Measurements from ENCODE around the gene APLP1.
"Not testable (repeated sequence)": the region's sequence is repeated elsewhere in the genome, so short reads cannot be mapped to it uniquely, and the experiment has no call there.

The APLP1 gene

GRCh38 chr19:35885904-35886303, 17.5 kb downstream of the APLP1 start:
- Mint-ChIP-seq H3K4me1 (ENCODE audit: low read depth) (peaks cover 5% of the 10 kb centered on the region), H3K9me3 (ENCODE audit: low read depth) (no peaks in the 10 kb centered on the region), H3K36me3 (peaks cover 11% of the 10 kb centered on the region), H3K27me3 (no peaks in the 10 kb centered on the region), H3K27ac (no peak overlapping the region), H3K4me3 (no peak overlapping the region)

GRCh38 chr19:35887197-35887596, 18.8 kb downstream of the APLP1 start:
- peaks cover 11% of the 10 kb centered on the region for H3K36me3 Mint-ChIP-seq
- H3K4me1 Mint-ChIP-seq (ENCODE audit: low read depth): peaks cover 5% of the 10 kb centered on the region
- H3K4me3 Mint-ChIP-seq: no peak overlapping the region
- H3K9me3 Mint-ChIP-seq (ENCODE audit: low read depth): no peaks in the 10 kb centered on the region
- H3K27ac Mint-ChIP-seq: no peak overlapping the region
- no peaks in the 10 kb centered on the region for H3K27me3 Mint-ChIP-seq

- Mint-ChIP-seq H3K4me3 (no peak overlapping the region), H3K9me3 (ENCODE audit: low read depth) (no peaks in the 10 kb centered on the region), H3K27me3 (no peaks in the 10 kb centered on the region), H3K27ac (peak overlapping the region; percentile 34), H3K4me1 (ENCODE audit: low read depth) (peaks cover 10% of the 10 kb centered on the region), H3K36me3 (peaks cover 15% of the 10 kb centered on the region)
Observed at GRCh38 chr19:35888398-35888797, 20.0 kb downstream of the APLP1 start.

- no peaks in the 10 kb centered on the region for H3K9me3 Mint-ChIP-seq (ENCODE audit: low read depth)
- no peak overlapping the region for H3K4me3 Mint-ChIP-seq
- no peaks in the 10 kb centered on the region for H3K27me3 Mint-ChIP-seq
- peaks cover 10% of the 10 kb centered on the region for H3K4me1 Mint-ChIP-seq (ENCODE audit: low read depth)
- peaks cover 15% of the 10 kb centered on the region for H3K36me3 Mint-ChIP-seq
- peak overlapping the region; percentile 23 for H3K27ac Mint-ChIP-seq
Observed at GRCh38 chr19:35889370-35890112, 21.2 kb downstream of the APLP1 start.

- no peaks in the 10 kb centered on the region for H3K27me3 Mint-ChIP-seq
- peaks cover 12% of the 10 kb centered on the region for H3K4me1 Mint-ChIP-seq (ENCODE audit: low read depth)
- peaks cover 15% of the 10 kb centered on the region for H3K36me3 Mint-ChIP-seq
- H3K9me3 Mint-ChIP-seq (ENCODE audit: low read depth): no peaks in the 10 kb centered on the region
- H3K4me3 Mint-ChIP-seq: no peak overlapping the region
- H3K27ac Mint-ChIP-seq: no peak overlapping the region
Observed at GRCh38 chr19:35890113-35890650, 21.8 kb downstream of the APLP1 start.

- not testable (repeated sequence) for H3K27me3 Mint-ChIP-seq; H3K4me3 Mint-ChIP-seq; H3K27ac Mint-ChIP-seq; H3K9me3 Mint-ChIP-seq (ENCODE audit: low read depth)
- Mint-ChIP-seq H3K4me1 (ENCODE audit: low read depth) (peaks cover 19% of the 10 kb centered on the region), H3K36me3 (peaks cover 15% of the 10 kb centered on the region)
Observed at GRCh38 chr19:35891819-35892218, 23.4 kb downstream of the APLP1 start.

- H3K36me3 Mint-ChIP-seq: peaks cover 6% of the 10 kb centered on the region
- H3K4me3 Mint-ChIP-seq: peak overlapping the region; percentile 10
- H3K27ac Mint-ChIP-seq: peak overlapping the region; percentile 41
- H3K4me1 Mint-ChIP-seq (ENCODE audit: low read depth): peaks cover 26% of the 10 kb centered on the region
- H3K27me3 Mint-ChIP-seq: no peaks in the 10 kb centered on the region
- H3K9me3 Mint-ChIP-seq (ENCODE audit: low read depth): no peaks in the 10 kb centered on the region
Observed at GRCh38 chr19:35894342-35894741, 26.0 kb downstream of the APLP1 start.

GRCh38 chr19:35895911-35896642, 27.7 kb downstream of the APLP1 start:
- no peaks in the 10 kb centered on the region for H3K9me3 Mint-ChIP-seq (ENCODE audit: low read depth)
- no peak overlapping the region for H3K27ac Mint-ChIP-seq
- H3K27me3 Mint-ChIP-seq: no peaks in the 10 kb centered on the region
- H3K36me3 Mint-ChIP-seq: peaks cover 4% of the 10 kb centered on the region
- peaks cover 26% of the 10 kb centered on the region for H3K4me1 Mint-ChIP-seq (ENCODE audit: low read depth)
- H3K4me3 Mint-ChIP-seq: peak overlapping the region; percentile 96

GRCh38 chr19:35896643-35897040, 28.3 kb downstream of the APLP1 start:
- H3K27ac Mint-ChIP-seq: no peak overlapping the region
- H3K9me3 Mint-ChIP-seq (ENCODE audit: low read depth): no peaks in the 10 kb centered on the region
- H3K27me3 Mint-ChIP-seq: no peaks in the 10 kb centered on the region
- peak overlapping the region; percentile 96 for H3K4me3 Mint-ChIP-seq
- H3K36me3 Mint-ChIP-seq: peaks cover 4% of the 10 kb centered on the region
- H3K4me1 Mint-ChIP-seq (ENCODE audit: low read depth): peaks cover 28% of the 10 kb centered on the region

GRCh38 chr19:35897706-35898451, 29.5 kb downstream of the APLP1 start:
- Mint-ChIP-seq H3K27me3 (no peaks in the 10 kb centered on the region), H3K9me3 (ENCODE audit: low read depth) (no peaks in the 10 kb centered on the region), H3K4me3 (peak overlapping the region; percentile 96), H3K27ac (peak overlapping the region; percentile 54), H3K4me1 (ENCODE audit: low read depth) (peaks cover 36% of the 10 kb centered on the region), H3K36me3 (peaks cover 2% of the 10 kb centered on the region)

GRCh38 chr19:35898499-35898809, 30.1 kb downstream of the APLP1 start:
- H3K9me3 Mint-ChIP-seq (ENCODE audit: low read depth): no peaks in the 10 kb centered on the region
- peaks cover 39% of the 10 kb centered on the region for H3K4me1 Mint-ChIP-seq (ENCODE audit: low read depth)
- peak overlapping the region; percentile 92 for H3K27ac Mint-ChIP-seq
- H3K4me3 Mint-ChIP-seq: peak overlapping the region; percentile 96
- H3K27me3 Mint-ChIP-seq: no peaks in the 10 kb centered on the region
- no peaks in the 10 kb centered on the region for H3K36me3 Mint-ChIP-seq

- Mint-ChIP-seq H3K36me3 (no peaks in the 10 kb centered on the region), H3K4me1 (ENCODE audit: low read depth) (peaks cover 49% of the 10 kb centered on the region)
Observed at GRCh38 chr19:35899547-35900214, 31.3 kb downstream of the APLP1 start.

GRCh38 chr19:35901055-35901644, 32.8 kb downstream of the APLP1 start:
- peak overlapping the region; percentile 89 for H3K27ac Mint-ChIP-seq
- peaks cover 47% of the 10 kb centered on the region for H3K4me1 Mint-ChIP-seq (ENCODE audit: low read depth)
- H3K36me3 Mint-ChIP-seq: no peaks in the 10 kb centered on the region
- no peaks in the 10 kb centered on the region for H3K9me3 Mint-ChIP-seq (ENCODE audit: low read depth)
- no peaks in the 10 kb centered on the region for H3K27me3 Mint-ChIP-seq
- peak overlapping the region; percentile 96 for H3K4me3 Mint-ChIP-seq

More at GRCh38 chr19:35899547-35900214, 31.3 kb downstream of the APLP1 start:
- peak overlapping the region; percentile 96 for H3K4me3 Mint-ChIP-seq
- peak overlapping the region; percentile 92 for H3K27ac Mint-ChIP-seq
- H3K9me3 Mint-ChIP-seq (ENCODE audit: low read depth): no peaks in the 10 kb centered on the region
- no peaks in the 10 kb centered on the region for H3K27me3 Mint-ChIP-seq
